Measurements from ENCODE around the gene PSMA2. TPM values are rescaled to one million over a fixed set of nuclear protein-coding genes. Genes with fewer than 3 reads are reported as not detected.

The PSMA2 gene
- total and polyA plus RNA-seq, 2 donors (not counting 3 experiments of a cell fraction or from before 2014, with no cell fraction given): 107 to 118 TPM

DNA sequence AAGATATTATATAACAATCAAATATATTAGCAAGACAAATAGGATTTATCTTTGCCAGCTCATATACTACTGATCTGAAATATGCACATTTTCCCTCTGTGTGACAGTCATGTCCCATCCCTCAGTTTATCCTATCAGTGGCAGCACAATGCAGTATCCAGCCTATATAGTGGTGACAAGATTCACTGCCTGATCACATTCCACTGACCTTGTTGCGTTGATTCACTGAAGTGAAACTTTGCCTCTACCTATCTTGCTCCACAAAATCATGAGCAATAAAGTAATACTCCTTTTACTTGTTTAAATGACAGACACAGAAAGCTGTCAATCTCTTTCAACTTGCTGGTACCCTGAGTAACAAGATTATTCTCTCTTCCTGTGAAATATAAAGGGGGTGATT, 6.3 kb downstream of the PSMA2 start:
- TF ChIP-seq FOS (IDR thresholded peaks at IDR 0.05; ENCODE audit: borderline replicate concordance, insufficient read depth, low read length): no peak
- TF ChIP-seq POLR2AphosphoS5 (IDR thresholded peaks at IDR 0.05; ENCODE audit: insufficient read depth, low read depth, low read length): no peak
- TF ChIP-seq JUN (IDR thresholded peaks at IDR 0.05; ENCODE audit: borderline replicate concordance, insufficient read depth, insufficient read length, low read depth): no peak
- TF ChIP-seq, protein P1, sequence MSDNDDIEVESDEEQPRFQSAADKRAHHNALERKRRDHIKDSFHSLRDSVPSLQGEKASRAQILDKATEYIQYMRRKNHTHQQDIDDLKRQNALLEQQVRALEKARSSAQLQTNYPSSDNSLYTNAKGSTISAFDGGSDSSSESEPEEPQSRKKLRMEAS (IDR thresholded peaks at IDR 0.05; ENCODE audit: insufficient read depth, insufficient read length): no peak
- TF ChIP-seq, protein P2, sequence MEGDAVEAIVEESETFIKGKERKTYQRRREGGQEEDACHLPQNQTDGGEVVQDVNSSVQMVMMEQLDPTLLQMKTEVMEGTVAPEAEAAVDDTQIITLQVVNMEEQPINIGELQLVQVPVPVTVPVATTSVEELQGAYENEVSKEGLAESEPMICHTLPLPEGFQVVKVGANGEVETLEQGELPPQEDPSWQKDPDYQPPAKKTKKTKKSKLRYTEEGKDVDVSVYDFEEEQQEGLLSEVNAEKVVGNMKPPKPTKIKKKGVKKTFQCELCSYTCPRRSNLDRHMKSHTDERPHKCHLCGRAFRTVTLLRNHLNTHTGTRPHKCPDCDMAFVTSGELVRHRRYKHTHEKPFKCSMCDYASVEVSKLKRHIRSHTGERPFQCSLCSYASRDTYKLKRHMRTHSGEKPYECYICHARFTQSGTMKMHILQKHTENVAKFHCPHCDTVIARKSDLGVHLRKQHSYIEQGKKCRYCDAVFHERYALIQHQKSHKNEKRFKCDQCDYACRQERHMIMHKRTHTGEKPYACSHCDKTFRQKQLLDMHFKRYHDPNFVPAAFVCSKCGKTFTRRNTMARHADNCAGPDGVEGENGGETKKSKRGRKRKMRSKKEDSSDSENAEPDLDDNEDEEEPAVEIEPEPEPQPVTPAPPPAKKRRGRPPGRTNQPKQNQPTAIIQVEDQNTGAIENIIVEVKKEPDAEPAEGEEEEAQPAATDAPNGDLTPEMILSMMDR (IDR thresholded peaks at IDR 0.05; ENCODE audit: extremely low read depth in 1 of 2, insufficient read depth in 1 of 2, low read depth in 1 of 2, low read length in 2 of 2): no peak
- TF ChIP-seq EZH2 (IDR thresholded peaks at IDR 0.05; ENCODE audit: borderline replicate concordance, low read depth, low read length, severe bottlenecking): no peak
- TF ChIP-seq MYC (IDR thresholded peaks at IDR 0.05; ENCODE audit: low read depth, low read length): no peak
- TF ChIP-seq GATA2 (IDR thresholded peaks at IDR 0.05; ENCODE audit: insufficient read depth, insufficient read length, low read depth, low read length): no peak
- no peak for TF ChIP-seq POLR2A (IDR thresholded peaks at IDR 0.05; ENCODE audit: low read depth, low read length)
- Histone ChIP-seq H3K4me3 (replicated peaks in 1 of 3; ENCODE audit: insufficient read depth in 1 of 3, low read depth in 1 of 3, low read length in 3 of 3) (no peak overlapping the region), H3K9ac (replicated peaks; ENCODE audit: extremely low read depth, insufficient read depth, low read length) (no peak overlapping the region), H4K20me1 (replicated peaks; ENCODE audit: control insufficient read depth, extremely low read depth, insufficient read depth, low read length) (no peaks in the 10 kb centered on the region), H3K9me1 (replicated peaks; ENCODE audit: control insufficient read depth, extremely low read depth, insufficient read depth, low read length) (no peaks in the 10 kb centered on the region), H3K27ac (ENCODE audit: insufficient read depth, low read depth, low read length) (no peak overlapping the region), H3K4me2 (ENCODE audit: insufficient read depth, low read length) (no peak overlapping the region), H3K36me3 (ENCODE audit: control insufficient read depth in 2 of 2, extremely low read depth in 1 of 2, insufficient read depth in 2 of 2, low read length in 2 of 2) (peaks cover 14 to 23% of the 10 kb centered on the region in 2 experiments), H3K9me3 (replicated peaks; ENCODE audit: control insufficient read depth, insufficient read depth, low read length) (no peaks in the 10 kb centered on the region), H2AFZ (ENCODE audit: low read depth, low read length) (no peak overlapping the region), H3K4me1 (ENCODE audit: control insufficient read depth, extremely low read depth, insufficient read depth, low read length) (peaks cover 16% of the 10 kb centered on the region), H3K27me3 (ENCODE audit: control insufficient read depth in 2 of 2, insufficient read depth in 2 of 2, low read length in 2 of 2) (no peaks in the 10 kb centered on the region), H3K79me2 (ENCODE audit: control insufficient read depth, insufficient read depth, low read length) (peaks cover 41% of the 10 kb centered on the region)
- ChIA-PET CTCF (no interaction called here), POLR2A (no interaction called here)
- intact Hi-C loops (cut with micrococcal nuclease): no loop called here
- no TSS peak for BruUV-seq (replicated peaks)
- DNase-seq (ENCODE audit: low read depth, low spot score): no peak
- dilution Hi-C loops (cut with MboI; ENCODE audit: extremely low pct_ligation_motif_present, low sequenced_read_pairs): no loop called here
- FAIRE-seq: no peak
